Germinal center (tissue), 1 donor: ENCODE measurements around the gene NKAIN2.
"Not testable (repeated sequence)": the region's sequence is repeated elsewhere in the genome, so short reads cannot be mapped to it uniquely, and the experiment has no call there.

Source experiments
- DNase-seq: peaks from one replicate; pipeline ENCODE4 v3.0.0; 2012; ENCODE audit warnings: mixed read lengths, low spot score

NKAIN2 gene

GRCh38 chr6:124438546-124439065, 634.9 kb downstream of the NKAIN2 start:
- no peak for DNase-seq

GRCh38 chr6:124441450-124441849, 637.8 kb downstream of the NKAIN2 start:
- no peak for DNase-seq

GRCh38 chr6:124443541-124443940, 639.9 kb downstream of the NKAIN2 start:
- no peak for DNase-seq

GRCh38 chr6:124445581-124445980, 641.9 kb downstream of the NKAIN2 start:
- DNase-seq = no peak

- no peak for DNase-seq
These were observed 643.3 kb downstream of the NKAIN2 start for GRCh38 chr6:124446961-124447360.

- no peak for DNase-seq
These were observed 655.6 kb downstream of the NKAIN2 start for GRCh38 chr6:124459268-124459667.

- no peak for DNase-seq
These were observed 659.1 kb downstream of the NKAIN2 start for GRCh38 chr6:124462750-124463149.

- DNase-seq = no peak
These were observed 659.6 kb downstream of the NKAIN2 start for GRCh38 chr6:124463271-124463670.

GRCh38 chr6:124464600-124464999, 660.9 kb downstream of the NKAIN2 start:
- not testable (repeated sequence) for DNase-seq

GRCh38 chr6:124466949-124467348, 663.3 kb downstream of the NKAIN2 start:
- DNase-seq = no peak

GRCh38 chr6:124467366-124467765, 663.7 kb downstream of the NKAIN2 start:
- no peak for DNase-seq

GRCh38 chr6:124470803-124471202, 667.1 kb downstream of the NKAIN2 start:
- no peak for DNase-seq

- DNase-seq = no peak
These were observed 671.5 kb downstream of the NKAIN2 start for GRCh38 chr6:124475176-124475575.

- DNase-seq = no peak
These were observed 675.2 kb downstream of the NKAIN2 start for GRCh38 chr6:124478906-124479305.

GRCh38 chr6:124479991-124480430, 676.3 kb downstream of the NKAIN2 start:
- DNase-seq = no peak

GRCh38 chr6:124482071-124482491, 678.4 kb downstream of the NKAIN2 start:
- DNase-seq = no peak

GRCh38 chr6:124487623-124488431, 684.2 kb downstream of the NKAIN2 start:
- DNase-seq = no peak

GRCh38 chr6:124490122-124490521, 686.5 kb downstream of the NKAIN2 start:
- no peak for DNase-seq

GRCh38 chr6:124493259-124493658, 689.6 kb downstream of the NKAIN2 start:
- no peak for DNase-seq

GRCh38 chr6:124494956-124495664, 691.4 kb downstream of the NKAIN2 start:
- DNase-seq = no peak

- DNase-seq = no peak
These were observed 692.1 kb downstream of the NKAIN2 start for GRCh38 chr6:124495665-124496190.

GRCh38 chr6:124496334-124496733, 692.7 kb downstream of the NKAIN2 start:
- DNase-seq = no peak

GRCh38 chr6:124512431-124512830, 708.8 kb downstream of the NKAIN2 start:
- no peak for DNase-seq
